ENCODE data around the gene GPATCH8. TPM values are rescaled to one million over a fixed set of nuclear protein-coding genes. Genes with fewer than 3 reads are reported as not detected.

Gene GPATCH8
- total RNA-seq, 4 donors from 2014 or later = 39.6 to 91.6 (median 48.3) TPM

- H3K36me3 ChIP-seq = peaks cover 0 to 83% (median 0%) of the 10 kb centered on the region in 3 donors
Measured at GRCh38 chr17:44402564-44403172, 100.5 kb downstream of the GPATCH8 start.

GRCh38 chr17:44400226-44400847 lies 102.9 kb downstream of the GPATCH8 start:
- Histone ChIP-seq H3K4me3 (no peak overlapping the region), H3K9me3 (no peaks in the 10 kb centered on the region), H3K36me3 (peaks cover 0 to 83% (median 0%) of the 10 kb centered on the region in 3 donors), H3K27ac (no peak overlapping the region), H3K4me1 (no peaks in the 10 kb centered on the region), H3K27me3 (no peaks in the 10 kb centered on the region)
- no peak for DNase-seq
- TF ChIP-seq POLR2A (IDR thresholded peaks at IDR 0.05) = no peak
- TF ChIP-seq CTCF (IDR thresholded peaks at IDR 0.05) = peak in 4 of 6 experiments; percentile 26 to 47 (median 38)

More at GRCh38 chr17:44402564-44403172, 100.5 kb downstream of the GPATCH8 start:
- TF ChIP-seq CTCF (IDR thresholded peaks at IDR 0.05) = no peak
- TF ChIP-seq POLR2A (IDR thresholded peaks at IDR 0.05) = no peak
- no peak for DNase-seq
- Histone ChIP-seq H3K27me3 (no peaks in the 10 kb centered on the region), H3K4me1 (no peaks in the 10 kb centered on the region), H3K4me3 (no peak overlapping the region), H3K27ac (no peak overlapping the region), H3K9me3 (no peaks in the 10 kb centered on the region)

GRCh38 chr17:44398692-44399691 lies 104.2 kb downstream of the GPATCH8 start:
- TF ChIP-seq POLR2A (IDR thresholded peaks at IDR 0.05) = no peak
- no peak for TF ChIP-seq CTCF (IDR thresholded peaks at IDR 0.05)
- Histone ChIP-seq H3K9me3 (no peaks in the 10 kb centered on the region), H3K27me3 (no peaks in the 10 kb centered on the region), H3K27ac (no peak overlapping the region), H3K4me1 (no peaks in the 10 kb centered on the region), H3K36me3 (peaks cover 0 to 69% (median 0%) of the 10 kb centered on the region in 3 donors), H3K4me3 (no peak overlapping the region)
- no peak for DNase-seq

- H3K4me1 ChIP-seq = no peaks in the 10 kb centered on the region
- TF ChIP-seq CTCF (IDR thresholded peaks at IDR 0.05) = no peak
- TF ChIP-seq POLR2A (IDR thresholded peaks at IDR 0.05) = no peak
- no peaks in the 10 kb centered on the region for H3K9me3 ChIP-seq
- peaks cover 0 to 57% (median 0%) of the 10 kb centered on the region in 3 donors for H3K36me3 ChIP-seq
- no peak overlapping the region for H3K27ac ChIP-seq
- DNase-seq = no peak
- no peaks in the 10 kb centered on the region for H3K27me3 ChIP-seq
- H3K4me3 ChIP-seq = no peak overlapping the region
Measured at GRCh38 chr17:44397479-44398440, 105.4 kb downstream of the GPATCH8 start.

Data from Peyer's patch (tissue), 4 donors.